Caco-2 (cell line): ENCODE measurements around the gene INKA2. TPM values are rescaled to one million over a fixed set of nuclear protein-coding genes. Genes with fewer than 3 reads are reported as not detected.

Source experiments
- BruUV-seq: library from RNA; stranded (reverse); fragments of 400-500 nt; replicated peaks from 2 replicates; lab custom pipeline; 2021; lab: Mats Ljungman, UMichigan
- CTCF ChIA-PET: fragments of 300-600 bp; sonication (Branson Sonifier 250); formaldehyde crosslinking; loops from one replicate; lab custom pipeline; 2022; ENCODE audit warnings: antibody characterized with exemption; lab: Charles Lee
- POLR2A ChIA-PET: fragments of 300-600 bp; sonication (Branson Sonifier 250); formaldehyde crosslinking; loops from one replicate; lab custom pipeline; 2022; ENCODE audit warnings: antibody characterized with exemption; lab: Charles Lee
- DNase-seq, 2 experiments: peaks; one replicate each; pipeline versions ENCODE4 v3.0.0 to v3.0.0-alpha.2; 2020 to 2022
- H3K27me3 ChIP-seq: replicated peaks from 2 replicates; pipeline ENCODE4 v1.6.0; 2011; ENCODE audit warnings: low read length; ENCODE audit not compliant: control insufficient read depth, insufficient read depth
- H3K36me3 ChIP-seq: 2 replicates; pipeline ENCODE4 v1.5.1; 2011; ENCODE audit warnings: low read length; ENCODE audit not compliant: control insufficient read depth, insufficient read depth
- H3K4me1 ChIP-seq: fragments of 250-450 bp; sonication (Bioruptor Pico); 2 replicates; pipeline ENCODE4 v1.5.1; 2020; ENCODE audit warnings: mild to moderate bottlenecking
- H3K4me3 ChIP-seq: 2 replicates; pipeline ENCODE4 v1.5.1; 2011; ENCODE audit warnings: low read depth, mild to moderate bottlenecking, control low read depth, low read length
- H3K9me3 ChIP-seq: fragments of 250-450 bp; sonication (Bioruptor Pico); 2 replicates; pipeline ENCODE4 v1.5.1; 2020; ENCODE audit warnings: mild to moderate bottlenecking, moderate library complexity
- H3K27ac Mint-ChIP-seq: one replicate; pipeline ENCODE4 v1.8.0; 2022; ENCODE audit warnings: mixed read lengths; ENCODE audit not compliant: unreplicated experiment
- H3K27me3 Mint-ChIP-seq: one replicate; pipeline ENCODE4 v1.8.0; 2022; ENCODE audit warnings: mixed read lengths; ENCODE audit not compliant: insufficient read depth, unreplicated experiment
- H3K36me3 Mint-ChIP-seq: one replicate; pipeline ENCODE4 v1.8.0; 2022; ENCODE audit warnings: mild to moderate bottlenecking, mixed read lengths; ENCODE audit not compliant: insufficient read depth, unreplicated experiment
- H3K4me1 Mint-ChIP-seq: one replicate; pipeline ENCODE4 v1.8.0; 2022; ENCODE audit warnings: low read depth, mixed read lengths; ENCODE audit not compliant: unreplicated experiment
- H3K4me3 Mint-ChIP-seq: one replicate; pipeline ENCODE4 v1.8.0; 2022; ENCODE audit warnings: mild to moderate bottlenecking, moderate library complexity, mixed read lengths; ENCODE audit not compliant: unreplicated experiment
- H3K9me3 Mint-ChIP-seq: one replicate; pipeline ENCODE4 v1.8.0; 2022; ENCODE audit warnings: mixed read lengths; ENCODE audit not compliant: unreplicated experiment
- intact Hi-C: fragments of 100-400 bp; cut with micrococcal nuclease; formaldehyde crosslinking; loops from one replicate; pipeline ENCODE4 v1.10.0; 2022; ENCODE audit not compliant: unreplicated experiment
- total RNA-seq: library from RNA; stranded (reverse); gene quantifications from 2 replicates; pipeline ENCODE4 v1.2.3, GENCODE V29; 2022
- TF ChIP-seq, protein P1 (sequence below), 2 experiments: fragments of 200-600 bp in 1 of 2; IDR thresholded peaks; 1 replicate in 1 of 2; 2 replicates in 1 of 2; pipeline versions ENCODE4 v1.5.1 to v1.8.0; 2011 to 2022; ENCODE audit warnings: antibody characterized with exemption in 1 of 2, control low read depth in 1 of 2, inconsistent platforms in 1 of 2, low read depth in 1 of 2, low read length in 1 of 2, mild to moderate bottlenecking in 1 of 2, moderate library complexity in 1 of 2; ENCODE audit not compliant: insufficient read depth in 1 of 2, severe bottlenecking in 1 of 2, unreplicated experiment in 1 of 2

Gene INKA2
- total RNA-seq, 1 experiment from 2014 or later, result 5.8 TPM

DNA sequence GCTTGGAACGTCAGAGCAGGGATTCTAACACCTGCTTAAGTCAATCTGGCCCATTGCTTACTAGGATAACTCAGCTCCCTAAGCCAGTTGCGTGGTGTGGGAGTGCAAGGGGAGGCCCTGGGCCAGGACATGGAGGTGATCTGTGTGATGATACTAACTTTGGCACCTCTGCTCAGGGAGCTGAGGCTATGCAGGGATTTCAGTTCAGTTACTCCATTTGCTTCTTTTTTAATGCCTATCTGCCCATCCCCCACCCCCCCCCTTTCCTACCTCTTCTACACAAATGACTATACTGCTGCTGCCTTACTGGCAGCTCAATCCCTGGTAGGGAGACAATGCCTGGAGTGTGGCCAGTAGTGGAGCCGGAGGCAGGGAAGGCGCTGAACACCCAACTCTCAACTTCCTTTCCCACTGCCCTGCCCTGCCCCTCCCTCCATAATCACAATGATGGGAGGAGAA is 19.5 kb downstream of the INKA2 start:
- Mint-ChIP-seq H3K4me3 (no peak overlapping the region), H3K9me3 (no peaks in the 10 kb centered on the region), H3K27me3 (no peaks in the 10 kb centered on the region), H3K4me1 (peaks cover 18% of the 10 kb centered on the region), H3K36me3 (peaks cover 38% of the 10 kb centered on the region), H3K27ac (peak overlapping the region; percentile 60)
- DNase-seq, result no peak
- ChIA-PET CTCF (interaction anchor here (0.7 kb wide), 2 partner anchors 49 to 52 kb away, joined by 3 to 4 read pairs; no protein-coding TSS in a partner anchor), POLR2A (no interaction called here)
- no peak overlapping the region for H3K4me3 ChIP-seq
- intact Hi-C loops, result no loop called here
- no TSS peak for BruUV-seq
- H3K9me3 ChIP-seq, result no peaks in the 10 kb centered on the region
- H3K4me1 ChIP-seq, result no peaks in the 10 kb centered on the region
- TF ChIP-seq, protein P1, sequence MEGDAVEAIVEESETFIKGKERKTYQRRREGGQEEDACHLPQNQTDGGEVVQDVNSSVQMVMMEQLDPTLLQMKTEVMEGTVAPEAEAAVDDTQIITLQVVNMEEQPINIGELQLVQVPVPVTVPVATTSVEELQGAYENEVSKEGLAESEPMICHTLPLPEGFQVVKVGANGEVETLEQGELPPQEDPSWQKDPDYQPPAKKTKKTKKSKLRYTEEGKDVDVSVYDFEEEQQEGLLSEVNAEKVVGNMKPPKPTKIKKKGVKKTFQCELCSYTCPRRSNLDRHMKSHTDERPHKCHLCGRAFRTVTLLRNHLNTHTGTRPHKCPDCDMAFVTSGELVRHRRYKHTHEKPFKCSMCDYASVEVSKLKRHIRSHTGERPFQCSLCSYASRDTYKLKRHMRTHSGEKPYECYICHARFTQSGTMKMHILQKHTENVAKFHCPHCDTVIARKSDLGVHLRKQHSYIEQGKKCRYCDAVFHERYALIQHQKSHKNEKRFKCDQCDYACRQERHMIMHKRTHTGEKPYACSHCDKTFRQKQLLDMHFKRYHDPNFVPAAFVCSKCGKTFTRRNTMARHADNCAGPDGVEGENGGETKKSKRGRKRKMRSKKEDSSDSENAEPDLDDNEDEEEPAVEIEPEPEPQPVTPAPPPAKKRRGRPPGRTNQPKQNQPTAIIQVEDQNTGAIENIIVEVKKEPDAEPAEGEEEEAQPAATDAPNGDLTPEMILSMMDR (IDR thresholded peaks at IDR 0.05; ENCODE audit: insufficient read depth in 1 of 2, low read depth in 1 of 2, low read length in 1 of 2, severe bottlenecking in 1 of 2, unreplicated experiment in 1 of 2), result no peak
- no peaks in the 10 kb centered on the region for H3K36me3 ChIP-seq
- H3K27me3 ChIP-seq, result no peaks in the 10 kb centered on the region

- Histone ChIP-seq H3K4me1 (no peaks in the 10 kb centered on the region), H3K36me3 (no peaks in the 10 kb centered on the region), H3K27me3 (no peaks in the 10 kb centered on the region), H3K4me3 (no peak overlapping the region), H3K9me3 (no peaks in the 10 kb centered on the region)
- Mint-ChIP-seq H3K4me1 (peaks cover 18% of the 10 kb centered on the region), H3K27ac (no peak overlapping the region), H3K9me3 (no peaks in the 10 kb centered on the region), H3K36me3 (peaks cover 38% of the 10 kb centered on the region), H3K27me3 (no peaks in the 10 kb centered on the region), H3K4me3 (no peak overlapping the region)
- POLR2A ChIA-PET, result no interaction called here
- DNase-seq, result no peak
- BruUV-seq, result no TSS peak
- intact Hi-C loops, result no loop called here
- TF ChIP-seq, protein P1 (IDR thresholded peaks at IDR 0.05; ENCODE audit: insufficient read depth in 1 of 2, low read depth in 1 of 2, low read length in 1 of 2, severe bottlenecking in 1 of 2, unreplicated experiment in 1 of 2), result no peak
- CTCF ChIA-PET, result interaction anchor here (0.7 kb wide), 1 partner anchor 52 kb away, joined by 3 read pairs; no protein-coding TSS in a partner anchor
Measured at GRCh38 chr1:111719135-111719534, 20.1 kb downstream of the INKA2 start.

GRCh38 chr1:111717450-111717849 is 21.7 kb downstream of the INKA2 start:
- Mint-ChIP-seq H3K27me3 (no peaks in the 10 kb centered on the region), H3K9me3 (no peaks in the 10 kb centered on the region), H3K36me3 (peaks cover 32% of the 10 kb centered on the region), H3K4me1 (peaks cover 18% of the 10 kb centered on the region), H3K4me3 (no peak overlapping the region), H3K27ac (no peak overlapping the region)
- intact Hi-C loops, result no loop called here
- Histone ChIP-seq H3K4me1 (no peaks in the 10 kb centered on the region), H3K9me3 (no peaks in the 10 kb centered on the region), H3K27me3 (no peaks in the 10 kb centered on the region), H3K4me3 (no peak overlapping the region), H3K36me3 (no peaks in the 10 kb centered on the region)
- POLR2A ChIA-PET, result no interaction called here
- TF ChIP-seq, protein P1 (IDR thresholded peaks at IDR 0.05; ENCODE audit: insufficient read depth in 1 of 2, low read depth in 1 of 2, low read length in 1 of 2, severe bottlenecking in 1 of 2, unreplicated experiment in 1 of 2), result no peak
- CTCF ChIA-PET, result no interaction called here
- no TSS peak for BruUV-seq
- no peak for DNase-seq
